ENCODE data around the gene DCC.

The DCC gene

GRCh38 chr18:53153800-53154199 lies 813.8 kb downstream of the DCC start:
- Histone ChIP-seq H3K27ac (ENCODE audit: insufficient read depth in 1 of 2, low read depth in 1 of 2, low read length in 2 of 2, poor library complexity in 1 of 2, severe bottlenecking in 2 of 2) (no peak overlapping the region), H3K36me3 (ENCODE audit: control insufficient read depth in 4 of 4, insufficient read depth in 4 of 4, low read length in 3 of 4) (no peaks in the 10 kb centered on the region), H3K27me3 (replicated peaks in 2 of 5; ENCODE audit: control insufficient read depth in 4 of 5, insufficient read depth in 5 of 5, low read length in 4 of 5) (no peaks in the 10 kb centered on the region), H3K9me3 (ENCODE audit: control extremely low read depth in 1 of 5, control insufficient read depth in 4 of 5, insufficient read depth in 2 of 5, low read depth in 1 of 5, low read length in 4 of 5) (no peaks in the 10 kb centered on the region), H3K4me3 (ENCODE audit: control insufficient read depth in 1 of 7, extremely low read depth in 1 of 7, insufficient read depth in 4 of 7, low read depth in 2 of 7, low read length in 6 of 7) (no peak overlapping the region), H3K4me1 (ENCODE audit: control extremely low read depth in 1 of 4, control insufficient read depth in 4 of 4, insufficient read depth in 4 of 4, low read length in 3 of 4) (no peaks in the 10 kb centered on the region)
- CTCF ChIA-PET, result interaction anchor here (1.3 kb wide), 1 partner anchor 20 kb away, joined by 4 read pairs; no protein-coding TSS in a partner anchor
- 88% methylated on average over 4 of the region's 5 CpGs for WGBS (ENCODE audit: insufficient coverage)
- POLR2A ChIA-PET, result no interaction called here
- DNase-seq, result no peak

DNA sequence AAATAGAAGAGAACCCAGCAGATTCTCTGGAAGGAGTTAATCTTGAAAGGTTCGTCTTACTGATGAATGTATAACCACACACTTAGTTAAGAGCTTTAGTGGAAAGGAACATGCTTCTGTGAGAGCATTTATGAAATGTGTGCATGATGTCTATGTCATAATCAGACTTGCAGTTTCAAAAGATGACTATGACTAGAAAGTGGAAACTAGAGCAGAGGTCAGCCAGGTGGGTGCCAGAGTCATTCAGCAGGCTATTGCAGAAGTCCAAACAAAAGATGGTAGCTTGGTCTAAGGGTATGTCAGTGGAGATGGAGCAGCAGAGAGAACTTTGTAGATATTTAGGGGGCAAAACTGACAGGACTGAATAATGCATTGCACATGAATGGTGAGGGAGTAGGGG lies 825.8 kb downstream of the DCC start:
- Histone ChIP-seq H3K36me3 (ENCODE audit: control insufficient read depth in 4 of 4, insufficient read depth in 4 of 4, low read length in 3 of 4) (no peaks in the 10 kb centered on the region), H3K9me3 (ENCODE audit: control extremely low read depth in 1 of 5, control insufficient read depth in 4 of 5, insufficient read depth in 2 of 5, low read depth in 1 of 5, low read length in 4 of 5) (no peaks in the 10 kb centered on the region), H3K4me1 (ENCODE audit: control extremely low read depth in 1 of 4, control insufficient read depth in 4 of 4, insufficient read depth in 4 of 4, low read length in 3 of 4) (no peaks in the 10 kb centered on the region), H3K27me3 (replicated peaks in 2 of 5; ENCODE audit: control insufficient read depth in 4 of 5, insufficient read depth in 5 of 5, low read length in 4 of 5) (no peaks in the 10 kb centered on the region), H3K27ac (ENCODE audit: insufficient read depth in 1 of 2, low read depth in 1 of 2, low read length in 2 of 2, poor library complexity in 1 of 2, severe bottlenecking in 2 of 2) (no peak overlapping the region), H3K4me3 (ENCODE audit: control insufficient read depth in 1 of 7, extremely low read depth in 1 of 7, insufficient read depth in 4 of 7, low read depth in 2 of 7, low read length in 6 of 7) (no peak overlapping the region)
- ChIA-PET CTCF (no interaction called here), POLR2A (no interaction called here)
- no peak for DNase-seq
- WGBS (ENCODE audit: insufficient coverage), result 100% methylated on average over 1 of the region's 1 CpG

- Histone ChIP-seq H3K4me1 (ENCODE audit: control extremely low read depth in 1 of 4, control insufficient read depth in 4 of 4, insufficient read depth in 4 of 4, low read length in 3 of 4) (no peaks in the 10 kb centered on the region), H3K27ac (ENCODE audit: insufficient read depth in 1 of 2, low read depth in 1 of 2, low read length in 2 of 2, poor library complexity in 1 of 2, severe bottlenecking in 2 of 2) (no peak overlapping the region), H3K4me3 (ENCODE audit: control insufficient read depth in 1 of 7, extremely low read depth in 1 of 7, insufficient read depth in 4 of 7, low read depth in 2 of 7, low read length in 6 of 7) (no peak overlapping the region), H3K9me3 (ENCODE audit: control extremely low read depth in 1 of 5, control insufficient read depth in 4 of 5, insufficient read depth in 2 of 5, low read depth in 1 of 5, low read length in 4 of 5) (no peaks in the 10 kb centered on the region), H3K27me3 (replicated peaks in 2 of 5; ENCODE audit: control insufficient read depth in 4 of 5, insufficient read depth in 5 of 5, low read length in 4 of 5) (no peaks in the 10 kb centered on the region), H3K36me3 (ENCODE audit: control insufficient read depth in 4 of 4, insufficient read depth in 4 of 4, low read length in 3 of 4) (no peaks in the 10 kb centered on the region)
- no peak for DNase-seq
- WGBS (ENCODE audit: insufficient coverage), result no CpG with 5 or more reads among the region's 5 CpGs
- ChIA-PET CTCF (no interaction called here), POLR2A (no interaction called here)
Measured at GRCh38 chr18:53169346-53169745, 829.3 kb downstream of the DCC start.

- WGBS (ENCODE audit: insufficient coverage), result no CpG with 5 or more reads among the region's 3 CpGs
- no peak overlapping the region for H3K4me3 ChIP-seq (ENCODE audit: control insufficient read depth in 1 of 7, extremely low read depth in 1 of 7, insufficient read depth in 4 of 7, low read depth in 2 of 7, low read length in 6 of 7)
- CTCF ChIA-PET, result no interaction called here
Measured at GRCh38 chr18:53191634-53192033, 851.6 kb downstream of the DCC start.

DNA sequence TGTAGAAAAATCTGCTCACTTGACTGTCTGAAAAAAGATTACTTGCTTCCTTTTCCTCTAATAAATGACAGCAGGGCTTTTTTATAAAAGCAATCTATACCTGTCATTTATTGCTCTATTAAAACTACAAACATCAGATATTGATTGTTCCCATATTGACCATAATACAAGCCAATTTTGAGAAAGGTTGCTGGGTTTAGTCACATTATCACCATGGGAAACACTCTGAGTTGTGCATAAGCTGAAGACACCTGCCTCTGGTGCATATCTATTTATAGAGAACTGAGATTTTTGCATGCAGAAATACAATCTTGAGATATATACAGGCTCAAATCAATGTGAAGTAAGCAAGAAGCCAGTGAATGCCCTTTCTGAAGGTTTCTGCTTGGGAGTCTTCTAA lies 853.9 kb downstream of the DCC start:
- POLR2A ChIA-PET, result no interaction called here
- H3K36me3 ChIP-seq (ENCODE audit: control insufficient read depth in 4 of 4, insufficient read depth in 4 of 4, low read length in 3 of 4), result no peaks in the 10 kb centered on the region
- CTCF ChIA-PET, result no interaction called here
- no peaks in the 10 kb centered on the region for H3K9me3 ChIP-seq (ENCODE audit: control extremely low read depth in 1 of 5, control insufficient read depth in 4 of 5, insufficient read depth in 2 of 5, low read depth in 1 of 5, low read length in 4 of 5)
- no peak for DNase-seq
- H3K27me3 ChIP-seq (replicated peaks in 2 of 5; ENCODE audit: control insufficient read depth in 4 of 5, insufficient read depth in 5 of 5, low read length in 4 of 5), result no peaks in the 10 kb centered on the region
- no peak overlapping the region for H3K27ac ChIP-seq (ENCODE audit: insufficient read depth in 1 of 2, low read depth in 1 of 2, low read length in 2 of 2, poor library complexity in 1 of 2, severe bottlenecking in 2 of 2)
- no peaks in the 10 kb centered on the region for H3K4me1 ChIP-seq (ENCODE audit: control extremely low read depth in 1 of 4, control insufficient read depth in 4 of 4, insufficient read depth in 4 of 4, low read length in 3 of 4)
- H3K4me3 ChIP-seq (ENCODE audit: control insufficient read depth in 1 of 7, extremely low read depth in 1 of 7, insufficient read depth in 4 of 7, low read depth in 2 of 7, low read length in 6 of 7), result no peak overlapping the region

More at GRCh38 chr18:53191634-53192033, 851.6 kb downstream of the DCC start:
- Histone ChIP-seq H3K9me3 (ENCODE audit: control extremely low read depth in 1 of 5, control insufficient read depth in 4 of 5, insufficient read depth in 2 of 5, low read depth in 1 of 5, low read length in 4 of 5) (no peaks in the 10 kb centered on the region), H3K27me3 (replicated peaks in 2 of 5; ENCODE audit: control insufficient read depth in 4 of 5, insufficient read depth in 5 of 5, low read length in 4 of 5) (no peaks in the 10 kb centered on the region), H3K27ac (ENCODE audit: insufficient read depth in 1 of 2, low read depth in 1 of 2, low read length in 2 of 2, poor library complexity in 1 of 2, severe bottlenecking in 2 of 2) (no peak overlapping the region), H3K4me1 (ENCODE audit: control extremely low read depth in 1 of 4, control insufficient read depth in 4 of 4, insufficient read depth in 4 of 4, low read length in 3 of 4) (no peaks in the 10 kb centered on the region), H3K36me3 (ENCODE audit: control insufficient read depth in 4 of 4, insufficient read depth in 4 of 4, low read length in 3 of 4) (no peaks in the 10 kb centered on the region)
- POLR2A ChIA-PET, result no interaction called here
- DNase-seq, result no peak

- DNase-seq, result no peak
- Histone ChIP-seq H3K4me1 (ENCODE audit: control extremely low read depth in 1 of 4, control insufficient read depth in 4 of 4, insufficient read depth in 4 of 4, low read length in 3 of 4) (no peaks in the 10 kb centered on the region), H3K27me3 (replicated peaks in 2 of 5; ENCODE audit: control insufficient read depth in 4 of 5, insufficient read depth in 5 of 5, low read length in 4 of 5) (no peaks in the 10 kb centered on the region), H3K36me3 (ENCODE audit: control insufficient read depth in 4 of 4, insufficient read depth in 4 of 4, low read length in 3 of 4) (no peaks in the 10 kb centered on the region), H3K27ac (ENCODE audit: insufficient read depth in 1 of 2, low read depth in 1 of 2, low read length in 2 of 2, poor library complexity in 1 of 2, severe bottlenecking in 2 of 2) (no peak overlapping the region), H3K4me3 (ENCODE audit: control insufficient read depth in 1 of 7, extremely low read depth in 1 of 7, insufficient read depth in 4 of 7, low read depth in 2 of 7, low read length in 6 of 7) (no peak overlapping the region), H3K9me3 (ENCODE audit: control extremely low read depth in 1 of 5, control insufficient read depth in 4 of 5, insufficient read depth in 2 of 5, low read depth in 1 of 5, low read length in 4 of 5) (no peaks in the 10 kb centered on the region)
- ChIA-PET CTCF (no interaction called here), POLR2A (no interaction called here)
Measured at GRCh38 chr18:53219853-53220252, 879.9 kb downstream of the DCC start.

DNA sequence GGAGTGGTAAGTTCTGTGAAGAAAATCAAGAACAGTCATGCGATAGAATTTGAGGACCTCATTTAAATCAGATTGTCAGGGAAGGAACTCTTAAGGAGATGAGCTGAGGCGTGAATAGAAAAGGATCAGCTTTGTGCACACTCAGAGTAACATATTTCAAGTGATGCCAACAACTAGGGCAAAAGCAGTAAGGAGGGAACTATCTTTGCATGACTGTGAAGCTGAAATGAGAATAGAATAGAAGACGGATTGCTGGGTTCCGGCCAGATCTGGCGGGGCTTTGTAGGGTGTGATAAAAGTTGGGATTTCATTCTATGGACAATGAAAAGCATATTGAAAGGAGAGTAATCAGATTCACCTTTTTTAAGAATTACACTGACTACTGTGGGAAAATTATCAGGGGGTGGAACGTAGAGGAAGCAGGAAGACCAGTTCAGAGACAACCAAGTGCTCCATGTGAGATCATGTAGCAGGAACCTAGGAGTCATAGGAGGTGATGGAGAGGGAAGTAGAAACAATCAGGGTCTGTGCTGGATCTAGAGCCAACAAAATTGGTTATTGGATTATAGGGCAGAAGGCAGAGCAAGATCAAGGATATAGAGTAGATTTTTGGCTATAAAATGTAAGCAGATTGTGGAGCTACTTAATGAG lies 884.3 kb downstream of the DCC start:
- no peak overlapping the region for H3K27ac ChIP-seq (ENCODE audit: insufficient read depth in 1 of 2, low read depth in 1 of 2, low read length in 2 of 2, poor library complexity in 1 of 2, severe bottlenecking in 2 of 2)
- ChIA-PET POLR2A (no interaction called here), CTCF (interaction anchor here (1.0 kb wide), 1 partner anchor 17 kb away, joined by 3 read pairs; no protein-coding TSS in a partner anchor)
- WGBS (ENCODE audit: insufficient coverage), result 96% methylated on average over 6 of the region's 6 CpGs
- H3K4me3 ChIP-seq (ENCODE audit: control insufficient read depth in 1 of 7, extremely low read depth in 1 of 7, insufficient read depth in 4 of 7, low read depth in 2 of 7, low read length in 6 of 7), result no peak overlapping the region
- H3K4me1 ChIP-seq (ENCODE audit: control extremely low read depth in 1 of 4, control insufficient read depth in 4 of 4, insufficient read depth in 4 of 4, low read length in 3 of 4), result no peaks in the 10 kb centered on the region
- H3K9me3 ChIP-seq (ENCODE audit: control extremely low read depth in 1 of 5, control insufficient read depth in 4 of 5, insufficient read depth in 2 of 5, low read depth in 1 of 5, low read length in 4 of 5), result no peaks in the 10 kb centered on the region
- DNase-seq, result no peak
- no peaks in the 10 kb centered on the region for H3K27me3 ChIP-seq (replicated peaks in 2 of 5; ENCODE audit: control insufficient read depth in 4 of 5, insufficient read depth in 5 of 5, low read length in 4 of 5)
- no peaks in the 10 kb centered on the region for H3K36me3 ChIP-seq (ENCODE audit: control insufficient read depth in 4 of 4, insufficient read depth in 4 of 4, low read length in 3 of 4)

Measured in common myeloid progenitor, CD34-positive (primary cell).